Natural killer cell (primary cell): ENCODE data around the gene SHROOM1. TPM values are rescaled to one million over a fixed set of nuclear protein-coding genes. Genes with fewer than 3 reads are reported as not detected.
"Not testable (repeated sequence)": the region's sequence is repeated elsewhere in the genome, so short reads cannot be mapped to it uniquely, and the experiment has no call there.

ENCODE experiments used
- ATAC-seq, 3 donors: fragments of 150-1000 bp in 2 of 3; fragments of 200-7000 bp in 1 of 3; cut with Tn5 transposase; 1 replicate in 1 of 3; 2 replicates in 2 of 3; pipeline ENCODE4 v1.10.0; 2021; ENCODE audit warnings: mild to moderate bottlenecking in 2 of 3, moderate library complexity in 2 of 3
- DNase-seq, 2 donors: peaks; one replicate each; pipeline versions ENCODE4 v3.0.0 to v3.0.0-alpha.2; 2013 to 2021; ENCODE audit warnings: mixed read lengths in 1 of 2
- H3K27ac ChIP-seq: one replicate; pipeline ENCODE4 v1.5.1; 2013; ENCODE audit warnings: mild to moderate bottlenecking, low read length
- H3K27me3 ChIP-seq: one replicate; pipeline ENCODE4 v1.6.1; 2013; ENCODE audit warnings: low read length; ENCODE audit not compliant: control insufficient read depth, insufficient read depth
- H3K36me3 ChIP-seq: one replicate; pipeline ENCODE4 v1.6.1; 2013; ENCODE audit warnings: low read length; ENCODE audit not compliant: control insufficient read depth, insufficient read depth
- H3K4me1 ChIP-seq: one replicate; pipeline ENCODE4 v1.6.1; 2013; ENCODE audit warnings: low read length; ENCODE audit not compliant: control insufficient read depth, insufficient read depth
- H3K4me3 ChIP-seq: one replicate; pipeline ENCODE4 v1.5.1; 2013; ENCODE audit warnings: low read length
- H3K9me3 ChIP-seq: one replicate; pipeline ENCODE4 v1.6.1; 2013; ENCODE audit warnings: low read length; ENCODE audit not compliant: control insufficient read depth, insufficient read depth
- H3K27ac Mint-ChIP-seq, 2 donors: one replicate each; pipeline ENCODE4 v1.8.0; 2022; ENCODE audit warnings: mild to moderate bottlenecking in 2 of 2, mixed read lengths in 2 of 2, moderate library complexity in 1 of 2
- H3K27me3 Mint-ChIP-seq, 2 donors: one replicate each; pipeline ENCODE4 v1.8.0; 2022; ENCODE audit warnings: low read depth in 2 of 2, mixed read lengths in 2 of 2
- H3K36me3 Mint-ChIP-seq: one replicate; pipeline ENCODE4 v1.8.0; 2022; ENCODE audit warnings: mixed read lengths
- H3K4me1 Mint-ChIP-seq, 2 donors: one replicate each; pipeline ENCODE4 v1.8.0; 2022; ENCODE audit warnings: mixed read lengths in 2 of 2
- H3K4me3 Mint-ChIP-seq: one replicate; pipeline ENCODE4 v1.8.0; 2022; ENCODE audit warnings: mild to moderate bottlenecking, moderate library complexity, mixed read lengths
- H3K9me3 Mint-ChIP-seq, 2 donors: one replicate each; pipeline ENCODE4 v1.8.0; 2022; ENCODE audit warnings: mixed read lengths in 2 of 2
- WGBS: methylation state at CpG from one replicate; pipeline ENCODE4 v1.1.7; 2013; ENCODE audit warnings: missing lambda C conversion rate; ENCODE audit not compliant: insufficient coverage; 5-methylcytosine and 5-hydroxymethylcytosine counted together
- intact Hi-C: fragments of 100-400 bp; cut with micrococcal nuclease; formaldehyde crosslinking; loops from one replicate; pipeline ENCODE4 v1.14.2; 2022
- total RNA-seq, 4 donors: library from RNA; stranded (reverse); fragments of 120-200 nt in 1 of 4; gene quantifications; one replicate each; pipeline versions ENCODE4 v1.2.3 to v1.2.4, GENCODE V29; 2013 to 2022
- TF ChIP-seq, protein P1 (sequence below): fragments of 200-600 bp; IDR thresholded peaks from one replicate; pipeline ENCODE4 v1.8.0; 2022; ENCODE audit warnings: antibody characterized with exemption

The SHROOM1 gene
- total RNA-seq, 3 donors from 2014 or later (not counting 1 experiment from before 2014, with no cell fraction given): 0.82 to 3.5 (median 0.85) TPM

DNA sequence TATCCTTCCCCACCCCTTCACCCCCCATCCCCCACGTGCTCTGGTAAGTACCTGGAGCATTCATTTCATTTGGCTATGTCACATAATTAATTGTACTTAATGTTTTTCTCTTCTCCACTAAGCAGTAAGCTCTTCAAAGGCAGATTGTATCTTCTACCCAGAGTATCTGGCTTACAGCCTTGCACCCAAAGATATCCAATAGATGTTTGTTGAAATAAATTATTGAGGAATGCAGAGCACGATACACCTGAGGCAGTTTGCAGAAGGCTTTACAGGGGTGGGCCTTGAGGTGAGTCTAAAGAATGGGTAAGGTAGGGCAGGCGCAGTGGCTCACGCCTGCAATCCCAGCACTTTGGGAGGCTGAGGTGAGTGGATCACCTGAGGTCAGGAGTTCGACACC lies 19.8 kb downstream of the SHROOM1 start:
- peaks cover 3% of the 10 kb centered on the region for H3K4me1 ChIP-seq
- no peak for ATAC-seq
- no peak overlapping the region for H3K27ac ChIP-seq
- peaks cover 45 to 63% of the 10 kb centered on the region in 2 donors for H3K27me3 Mint-ChIP-seq
- H3K36me3 ChIP-seq: no peaks in the 10 kb centered on the region
- H3K4me3 Mint-ChIP-seq: no peak overlapping the region
- DNase-seq: no peak
- H3K9me3 ChIP-seq: no peaks in the 10 kb centered on the region
- TF ChIP-seq, protein P1, sequence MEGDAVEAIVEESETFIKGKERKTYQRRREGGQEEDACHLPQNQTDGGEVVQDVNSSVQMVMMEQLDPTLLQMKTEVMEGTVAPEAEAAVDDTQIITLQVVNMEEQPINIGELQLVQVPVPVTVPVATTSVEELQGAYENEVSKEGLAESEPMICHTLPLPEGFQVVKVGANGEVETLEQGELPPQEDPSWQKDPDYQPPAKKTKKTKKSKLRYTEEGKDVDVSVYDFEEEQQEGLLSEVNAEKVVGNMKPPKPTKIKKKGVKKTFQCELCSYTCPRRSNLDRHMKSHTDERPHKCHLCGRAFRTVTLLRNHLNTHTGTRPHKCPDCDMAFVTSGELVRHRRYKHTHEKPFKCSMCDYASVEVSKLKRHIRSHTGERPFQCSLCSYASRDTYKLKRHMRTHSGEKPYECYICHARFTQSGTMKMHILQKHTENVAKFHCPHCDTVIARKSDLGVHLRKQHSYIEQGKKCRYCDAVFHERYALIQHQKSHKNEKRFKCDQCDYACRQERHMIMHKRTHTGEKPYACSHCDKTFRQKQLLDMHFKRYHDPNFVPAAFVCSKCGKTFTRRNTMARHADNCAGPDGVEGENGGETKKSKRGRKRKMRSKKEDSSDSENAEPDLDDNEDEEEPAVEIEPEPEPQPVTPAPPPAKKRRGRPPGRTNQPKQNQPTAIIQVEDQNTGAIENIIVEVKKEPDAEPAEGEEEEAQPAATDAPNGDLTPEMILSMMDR: no peak
- H3K36me3 Mint-ChIP-seq: no peaks in the 10 kb centered on the region
- H3K27me3 ChIP-seq: peaks cover 16% of the 10 kb centered on the region
- 91% methylated on average over 5 of the region's 5 CpGs for whole genome bisulfite sequencing
- intact Hi-C loops: no loop called here
- H3K4me1 Mint-ChIP-seq: peaks cover 6 to 8% of the 10 kb centered on the region in 2 donors
- H3K9me3 Mint-ChIP-seq: no peaks in the 10 kb centered on the region
- no peak overlapping the region for H3K4me3 ChIP-seq
- no peak overlapping the region for H3K27ac Mint-ChIP-seq

GRCh38 chr5:132808866-132809265 lies 21.6 kb downstream of the SHROOM1 start:
- intact Hi-C loops: no loop called here
- peaks cover 3% of the 10 kb centered on the region for H3K4me1 ChIP-seq
- no peak overlapping the region for H3K4me3 ChIP-seq
- Mint-ChIP-seq H3K4me1 (peaks cover 6 to 8% of the 10 kb centered on the region in 2 donors), H3K36me3 (no peaks in the 10 kb centered on the region), H3K9me3 (no peaks in the 10 kb centered on the region), H3K4me3 (no peak overlapping the region), H3K27me3 (peaks cover 48 to 72% of the 10 kb centered on the region in 2 donors), H3K27ac (no peak overlapping the region)
- ATAC-seq: no peak
- H3K9me3 ChIP-seq: no peaks in the 10 kb centered on the region
- TF ChIP-seq, protein P1: no peak
- H3K27ac ChIP-seq: no peak overlapping the region
- WGBS: 71% methylated on average over 3 of the region's 3 CpGs
- no peaks in the 10 kb centered on the region for H3K36me3 ChIP-seq
- no peak for DNase-seq
- H3K27me3 ChIP-seq: peaks cover 16% of the 10 kb centered on the region

DNA sequence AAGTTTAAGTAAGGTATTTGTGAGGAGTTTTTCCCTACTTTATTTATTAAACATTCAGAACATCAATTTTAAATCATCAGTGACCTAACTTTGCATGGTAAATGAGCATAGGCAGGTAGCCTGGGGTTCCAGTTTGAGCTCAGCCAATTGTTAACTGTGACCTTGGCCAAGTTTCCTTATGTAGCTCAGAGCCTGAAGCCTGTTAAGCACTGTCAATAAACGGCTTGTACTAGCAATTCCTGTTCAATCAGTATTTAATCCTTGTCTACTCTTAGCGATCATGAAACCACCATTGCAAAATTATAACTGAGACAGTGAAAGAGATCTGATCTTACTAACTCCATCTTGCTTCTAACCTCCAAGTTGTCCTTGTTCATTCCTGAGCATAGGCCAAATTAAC lies 22.0 kb downstream of the SHROOM1 start:
- Mint-ChIP-seq H3K27ac (no peak overlapping the region), H3K4me1 (peaks cover 6 to 8% of the 10 kb centered on the region in 2 donors), H3K9me3 (no peaks in the 10 kb centered on the region), H3K36me3 (no peaks in the 10 kb centered on the region), H3K4me3 (no peak overlapping the region), H3K27me3 (peaks cover 51 to 76% of the 10 kb centered on the region in 2 donors)
- intact Hi-C loops: no loop called here
- peaks cover 16% of the 10 kb centered on the region for H3K27me3 ChIP-seq
- no peaks in the 10 kb centered on the region for H3K36me3 ChIP-seq
- H3K27ac ChIP-seq: no peak overlapping the region
- no peaks in the 10 kb centered on the region for H3K9me3 ChIP-seq
- TF ChIP-seq, protein P1: no peak
- H3K4me3 ChIP-seq: no peak overlapping the region
- WGBS: 69% methylated on average over 2 of the region's 2 CpGs
- DNase-seq (no peak), ATAC-seq (no peak)
- peaks cover 3% of the 10 kb centered on the region for H3K4me1 ChIP-seq

- H3K4me3 Mint-ChIP-seq: no peak overlapping the region
- no peak overlapping the region for H3K4me3 ChIP-seq
- H3K4me1 Mint-ChIP-seq: no peaks in the 10 kb centered on the region
- TF ChIP-seq, protein P1: no peak
- H3K36me3 Mint-ChIP-seq: no peaks in the 10 kb centered on the region
- DNase-seq (no peak), ATAC-seq (no peak)
- no peaks in the 10 kb centered on the region for H3K36me3 ChIP-seq
- intact Hi-C loops: no loop called here
- H3K27me3 ChIP-seq: peaks cover 8% of the 10 kb centered on the region
- H3K27ac Mint-ChIP-seq: no peak overlapping the region
- H3K9me3 Mint-ChIP-seq: no peaks in the 10 kb centered on the region
- H3K27ac ChIP-seq: no peak overlapping the region
- no peaks in the 10 kb centered on the region for H3K4me1 ChIP-seq
- H3K27me3 Mint-ChIP-seq: peaks cover 47 to 79% of the 10 kb centered on the region in 2 donors
- 57% methylated on average over 12 of the region's 12 CpGs for WGBS
- no peaks in the 10 kb centered on the region for H3K9me3 ChIP-seq
Measured at GRCh38 chr5:132807163-132807838, 23.1 kb downstream of the SHROOM1 start.

DNA sequence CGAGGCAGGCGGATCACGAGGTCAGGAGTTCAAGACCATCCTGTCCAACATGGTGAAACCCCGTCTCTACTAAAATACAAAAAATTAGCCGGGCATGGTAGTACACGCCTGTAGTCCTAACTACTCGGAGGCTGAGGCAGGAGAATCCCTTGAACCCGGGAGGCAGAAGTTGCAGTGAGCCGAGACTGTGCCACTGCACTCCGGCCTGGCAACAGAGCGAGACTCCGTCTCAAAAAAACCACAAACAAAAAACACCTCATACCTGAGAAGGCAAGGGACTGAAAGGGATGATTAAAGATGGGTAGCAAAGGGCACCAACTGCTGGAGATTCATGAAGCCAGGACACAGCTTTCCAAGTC lies 23.7 kb downstream of the SHROOM1 start:
- H3K36me3 Mint-ChIP-seq, intact Hi-C loops, H3K9me3 Mint-ChIP-seq, H3K4me3 ChIP-seq, H3K27ac ChIP-seq, H3K9me3 ChIP-seq, H3K27me3 ChIP-seq, H3K36me3 ChIP-seq, H3K4me1 ChIP-seq, DNase-seq, H3K4me3 Mint-ChIP-seq, H3K27ac Mint-ChIP-seq, H3K4me1 Mint-ChIP-seq, ATAC-seq: not testable (repeated sequence)
- WGBS: 93% methylated on average over 10 of the region's 12 CpGs
- peaks cover 49 to 79% of the 10 kb centered on the region in 2 donors for H3K27me3 Mint-ChIP-seq
